Gastrocnemius medialis (tissue), 4 donors: ENCODE results near the gene MARK3.

Experiments used
- CTCF ChIP-seq, 5 experiments: fragments of 450-650 bp in 3 of 5; fragments of 200-600 bp in 2 of 5; sonication (generic) in 2 of 5; IDR thresholded peaks in 4 of 5; conservative IDR thresholded peaks in 1 of 5; 1 replicate in 4 of 5; 2 replicates in 1 of 5; pipeline ENCODE4 v1.5.1; 2016 to 2019; ENCODE audit warnings: antibody characterized with exemption in 5 of 5, mild to moderate bottlenecking in 3 of 5, moderate library complexity in 3 of 5
- POLR2A ChIP-seq, 2 donors: fragments of 450-650 bp; IDR thresholded peaks; one replicate each; pipeline ENCODE4 v1.6.1; 2017; ENCODE audit warnings: antibody characterized with exemption in 2 of 2, mild to moderate bottlenecking in 2 of 2, moderate library complexity in 2 of 2

- TF ChIP-seq POLR2A (IDR thresholded peaks at IDR 0.05) (no peak), CTCF (IDR thresholded peaks at IDR 0.05 in 4 of 5, conservative IDR thresholded peaks at IDR 0.05 in 1 of 5) (no peak)
Observed at GRCh38 chr14:103480595-103480994, 95.4 kb downstream of the MARK3 start.
